Bronchial epithelial cell (primary cell): Measurements from ENCODE around the gene DNAJC4. TPM values are rescaled to one million over a fixed set of nuclear protein-coding genes. Genes with fewer than 3 reads are reported as not detected.

Experiments used
- DNase-seq: peaks from one replicate; pipeline ENCODE4 v3.0.0-alpha.2; 2010; ENCODE audit warnings: low read depth
- FAIRE-seq: peaks from 2 replicates; lab custom pipeline; 2011; peaks lifted over from hg19 to GRCh38; lab: Jason Lieb, UNC
- H3K27me3 ChIP-seq: 2 replicates; pipeline ENCODE4 v1.5.1; 2011; ENCODE audit warnings: low read length; ENCODE audit not compliant: control insufficient read depth, insufficient read depth
- H3K36me3 ChIP-seq: 2 replicates; pipeline ENCODE4 v1.5.1; 2011; ENCODE audit warnings: low read length; ENCODE audit not compliant: control insufficient read depth, insufficient read depth
- H3K4me3 ChIP-seq: 2 replicates; pipeline ENCODE4 v1.5.1; 2011; ENCODE audit warnings: mild to moderate bottlenecking, low read depth, low read length, control low read depth
- CTCF ChIP-seq: IDR thresholded peaks from 2 replicates; pipeline ENCODE4 v1.5.1; 2011; ENCODE audit warnings: mild to moderate bottlenecking, moderate library complexity, low read length, control low read depth, inconsistent platforms; ENCODE audit not compliant: insufficient read depth, severe bottlenecking
- total RNA-seq: library from RNA; depleted of rRNA; stranded (reverse); fragments of >200 nt; gene quantifications from 2 replicates; pipeline ENCODE4 v1.2.1, GENCODE V29; 2014

The DNAJC4 gene
- total RNA-seq, 1 donor from 2014 or later: 3.4 TPM

- Histone ChIP-seq H3K4me3 (no peak overlapping the region), H3K27me3 (no peaks in the 10 kb centered on the region), H3K36me3 (peaks cover 16% of the 10 kb centered on the region)
- no peak for TF ChIP-seq CTCF
- DNase-seq (no peak), FAIRE-seq (no peak)
These were observed 19.9 kb upstream of the DNAJC4 start for GRCh38 chr11:64210301-64211020.

GRCh38 chr11:64211181-64211872 lies 19.0 kb upstream of the DNAJC4 start:
- DNase-seq (no peak), FAIRE-seq (no peak)
- Histone ChIP-seq H3K27me3 (no peaks in the 10 kb centered on the region), H3K4me3 (no peak overlapping the region), H3K36me3 (peaks cover 7% of the 10 kb centered on the region)
- no peak for TF ChIP-seq CTCF

- Histone ChIP-seq H3K27me3 (no peaks in the 10 kb centered on the region), H3K36me3 (peaks cover 4% of the 10 kb centered on the region), H3K4me3 (no peak overlapping the region)
- DNase-seq: no peak
- no peak for TF ChIP-seq CTCF
- no peak for FAIRE-seq
These were observed 13.5 kb upstream of the DNAJC4 start for GRCh38 chr11:64216879-64217278.

GRCh38 chr11:64218628-64219353 lies 11.6 kb upstream of the DNAJC4 start:
- FAIRE-seq (no peak), DNase-seq (no peak)
- Histone ChIP-seq H3K36me3 (peaks cover 12% of the 10 kb centered on the region), H3K27me3 (no peaks in the 10 kb centered on the region), H3K4me3 (no peak overlapping the region)
- no peak for TF ChIP-seq CTCF

GRCh38 chr11:64219354-64219684 lies 11.0 kb upstream of the DNAJC4 start:
- Histone ChIP-seq H3K4me3 (no peak overlapping the region), H3K36me3 (peaks cover 13% of the 10 kb centered on the region), H3K27me3 (no peaks in the 10 kb centered on the region)
- TF ChIP-seq CTCF: no peak
- DNase-seq (no peak), FAIRE-seq (no peak)
